OCI-LY1 (cell line): ENCODE measurements around the gene GPR62.

Experiments used
- H2AFZ ChIP-seq: fragments of 200-600 bp; sonication (generic), shearing (Covaris generic); 2 replicates; pipeline ENCODE4 v1.6.0; 2014; ENCODE audit warnings: antibody characterized with exemption, mild to moderate bottlenecking, low read length
- H3F3A ChIP-seq: fragments of 200-600 bp; sonication (generic), shearing (Covaris generic); 2 replicates; pipeline ENCODE4 v1.6.0; 2014; ENCODE audit warnings: mild to moderate bottlenecking, antibody characterized with exemption, low read length, moderate library complexity; ENCODE audit not compliant: insufficient read depth
- H3K27ac ChIP-seq: fragments of 200-600 bp; sonication (generic); 2 replicates; pipeline ENCODE4 v1.5.1; 2014; ENCODE audit warnings: low read length, mixed run types, mild to moderate bottlenecking, low read depth; ENCODE audit not compliant: poor library complexity, severe bottlenecking
- H3K27me3 ChIP-seq: fragments of 200-600 bp; sonication (generic); 2 replicates; pipeline ENCODE4 v1.6.0; 2014; ENCODE audit warnings: antibody characterized with exemption, mild to moderate bottlenecking, low read length, moderate library complexity; ENCODE audit not compliant: insufficient read depth
- H3K36me3 ChIP-seq: fragments of 200-600 bp; sonication (generic); 2 replicates; pipeline ENCODE4 v1.6.1; 2014; ENCODE audit warnings: mild to moderate bottlenecking, antibody characterized with exemption, low read length, moderate library complexity, mixed read lengths; ENCODE audit not compliant: insufficient read depth
- H3K4me1 ChIP-seq: fragments of 200-600 bp; sonication (generic); 2 replicates; pipeline ENCODE4 v1.5.1; 2014; ENCODE audit warnings: mild to moderate bottlenecking, low read length, moderate library complexity; ENCODE audit not compliant: insufficient read depth, severe bottlenecking
- H3K4me2 ChIP-seq: fragments of 200-600 bp; sonication (generic), shearing (Covaris generic); 2 replicates; pipeline ENCODE4 v1.6.1; 2014; ENCODE audit warnings: low read length
- H3K4me3 ChIP-seq: fragments of 200-600 bp; sonication (generic); 2 replicates; pipeline ENCODE4 v1.5.1; 2014; ENCODE audit warnings: low read length, low read depth, mild to moderate bottlenecking, mixed read lengths; ENCODE audit not compliant: poor library complexity, severe bottlenecking
- H3K79me2 ChIP-seq: fragments of 200-600 bp; shearing (Covaris generic); 2 replicates; pipeline ENCODE4 v1.6.1; 2016; ENCODE audit warnings: mixed run types, low read length, mixed read lengths; ENCODE audit not compliant: insufficient read depth
- H3K9ac ChIP-seq: fragments of 200-600 bp; sonication (generic), shearing (Covaris generic); 2 replicates; pipeline ENCODE4 v1.6.1; 2014; ENCODE audit warnings: mild to moderate bottlenecking, low read length, mixed read lengths
- H3K9me2 ChIP-seq: fragments of 200-600 bp; sonication (generic), shearing (Covaris generic); 2 replicates; pipeline ENCODE4 v1.6.1; 2014; ENCODE audit warnings: low read depth, mild to moderate bottlenecking, low read length, mixed read lengths
- H3K9me3 ChIP-seq: fragments of 200-600 bp; shearing (Covaris generic); 2 replicates; pipeline ENCODE4 v1.6.1; 2014; ENCODE audit warnings: low read length, mixed read lengths
- H4K20me1 ChIP-seq: fragments of 200-600 bp; sonication (generic), shearing (Covaris generic); 2 replicates; pipeline ENCODE4 v1.6.0; 2016; ENCODE audit warnings: mild to moderate bottlenecking, low read length; ENCODE audit not compliant: insufficient read depth
- CTCF ChIP-seq: fragments of 200-600 bp; sonication (generic), shearing (Covaris generic); IDR thresholded peaks from 2 replicates; pipeline ENCODE4 v1.5.1; 2017; ENCODE audit warnings: mild to moderate bottlenecking, antibody characterized with exemption, low read length, moderate library complexity, mixed read lengths
- EZH2 ChIP-seq: fragments of 200-600 bp; sonication (generic), shearing (Covaris generic); IDR thresholded peaks from 2 replicates; pipeline ENCODE4 v1.8.0; 2017; ENCODE audit warnings: borderline replicate concordance, mixed run types, mild to moderate bottlenecking, antibody characterized with exemption, low read length, moderate library complexity, mixed read lengths

GPR62 gene

GRCh38 chr3:51941463-51941797 lies 13.8 kb upstream of the GPR62 start:
- Histone ChIP-seq H3K9me2 (no peaks in the 10 kb centered on the region), H3K27ac (no peak overlapping the region), H4K20me1 (no peaks in the 10 kb centered on the region), H3K4me3 (peak overlapping the region; percentile 96), H3K4me1 (peaks cover 29% of the 10 kb centered on the region), H3K9ac (peak overlapping the region; percentile 90), H3K36me3 (peaks cover 19% of the 10 kb centered on the region; the same call in 1 of the 2 replicates), H3K4me2 (peak overlapping the region; percentile 88), H3K9me3 (no peaks in the 10 kb centered on the region), H3K79me2 (peaks cover 7% of the 10 kb centered on the region; the same call in 1 of the 2 replicates), H3K27me3 (no peaks in the 10 kb centered on the region), H3F3A (no peaks in the 10 kb centered on the region), H2AFZ (no peak overlapping the region; the same call in 1 of the 2 replicates)
- TF ChIP-seq CTCF (no peak), EZH2 (no peak)

GRCh38 chr3:51941798-51942602 lies 13.2 kb upstream of the GPR62 start, which contains the start of the genes PARP3 and RRP9:
TSS of gene PARP3 (plus strand) at chr3:51942363. CDS start at chr3:51943356, 993 bp downstream.
TSS of gene RRP9 (minus strand) at chr3:51941904. CDS start at chr3:51941867, 37 bp downstream.
- Histone ChIP-seq H4K20me1 (no peaks in the 10 kb centered on the region), H3K27me3 (no peaks in the 10 kb centered on the region), H3K4me1 (peaks cover 29% of the 10 kb centered on the region), H3K4me2 (peak within 1 kb of the TSS; percentile 88), H3K27ac (no peak within 1 kb of the TSS), H3K36me3 (peaks cover 13% of the 10 kb centered on the region; the same call in 1 of the 2 replicates), H2AFZ (no peak within 1 kb of the TSS; the same call in 1 of the 2 replicates), H3K9me2 (no peaks in the 10 kb centered on the region), H3F3A (no peaks in the 10 kb centered on the region), H3K4me3 (peak within 1 kb of the TSS; percentile 96), H3K9ac (peak within 1 kb of the TSS; percentile 90), H3K79me2 (peaks cover 7% of the 10 kb centered on the region; the same call in 1 of the 2 replicates), H3K9me3 (no peaks in the 10 kb centered on the region)
- TF ChIP-seq EZH2 (no peak), CTCF (peak; percentile 98)

GRCh38 chr3:51942603-51943450 lies 12.4 kb upstream of the GPR62 start:
- Histone ChIP-seq H4K20me1 (no peaks in the 10 kb centered on the region), H3K4me3 (peak overlapping the region; percentile 62), H3K9ac (peak overlapping the region; percentile 74), H3K27ac (no peak overlapping the region), H3K4me1 (peaks cover 29% of the 10 kb centered on the region), H3K27me3 (no peaks in the 10 kb centered on the region), H3K9me3 (no peaks in the 10 kb centered on the region), H3K36me3 (peaks cover 8% of the 10 kb centered on the region; the same call in 1 of the 2 replicates), H3K4me2 (peak overlapping the region; percentile 78), H2AFZ (no peak overlapping the region), H3K79me2 (peaks cover 7% of the 10 kb centered on the region; the same call in 1 of the 2 replicates), H3F3A (no peaks in the 10 kb centered on the region), H3K9me2 (no peaks in the 10 kb centered on the region)
- TF ChIP-seq CTCF (no peak), EZH2 (no peak)
